SU-DHL-6 (cell line): ENCODE results near the gene PPARA.

Experiments
- H2AFZ ChIP-seq: fragments of 200-600 bp; sonication (generic); 2 replicates; pipeline ENCODE4 v1.6.1; 2014; ENCODE audit warnings: low read depth, mild to moderate bottlenecking, moderate library complexity, mixed read lengths, antibody characterized with exemption, low read length; ENCODE audit not compliant: severe bottlenecking
- H3F3A ChIP-seq: fragments of 200-600 bp; shearing (Covaris generic); 2 replicates; pipeline ENCODE4 v1.6.0; 2016; ENCODE audit warnings: antibody characterized with exemption, mild to moderate bottlenecking; ENCODE audit not compliant: insufficient read depth
- H3K27ac ChIP-seq: fragments of 200-600 bp; sonication (generic); 2 replicates; pipeline ENCODE4 v1.5.1; 2016; ENCODE audit warnings: low read depth, mild to moderate bottlenecking, low read length, moderate library complexity, mixed read lengths
- H3K27me3 ChIP-seq: fragments of 200-600 bp; sonication (generic), shearing (Covaris generic); 2 replicates; pipeline ENCODE4 v1.6.0; 2014; ENCODE audit warnings: mild to moderate bottlenecking, low read length
- H3K36me3 ChIP-seq: fragments of 200-600 bp; sonication (generic); 2 replicates; pipeline ENCODE4 v1.6.1; 2014; ENCODE audit warnings: mild to moderate bottlenecking, low read length, mixed read lengths
- H3K4me2 ChIP-seq: fragments of 300-600, 200-600 bp; shearing (Covaris generic), sonication (generic); 2 replicates; pipeline ENCODE4 v1.6.0; 2014; ENCODE audit warnings: low read length, low read depth, mild to moderate bottlenecking; ENCODE audit not compliant: poor library complexity, severe bottlenecking
- H3K4me3 ChIP-seq: fragments of 200-600 bp; sonication (generic); 2 replicates; pipeline ENCODE4 v1.5.1; 2014; ENCODE audit warnings: antibody characterized with exemption, low read length, mild to moderate bottlenecking, mixed read lengths; ENCODE audit not compliant: insufficient read depth, poor library complexity, severe bottlenecking
- H3K79me2 ChIP-seq: fragments of 200-600 bp; sonication (generic); 2 replicates; pipeline ENCODE4 v1.6.1; 2014; ENCODE audit warnings: mild to moderate bottlenecking, low read length, moderate library complexity; ENCODE audit not compliant: insufficient read depth
- H3K9ac ChIP-seq: fragments of 200-600 bp; sonication (generic); 2 replicates; pipeline ENCODE4 v1.7.0; 2014; ENCODE audit warnings: mild to moderate bottlenecking, low read length
- H3K9me2 ChIP-seq: fragments of 200-600 bp; sonication (generic); replicated peaks from 2 replicates; pipeline ENCODE4 v1.6.1; 2014; ENCODE audit warnings: low read length; ENCODE audit not compliant: insufficient read depth
- H3K9me3 ChIP-seq: fragments of 200-600 bp; sonication (generic); 2 replicates; pipeline ENCODE4 v1.6.1; 2014; ENCODE audit warnings: low read length, mixed read lengths; ENCODE audit not compliant: insufficient read depth
- H4K20me1 ChIP-seq: fragments of 200-600 bp; sonication (generic); 2 replicates; pipeline ENCODE4 v1.6.1; 2014; ENCODE audit warnings: low read depth, mild to moderate bottlenecking, antibody characterized with exemption, low read length, moderate library complexity, mixed read lengths
- CTCF ChIP-seq: fragments of 200-600 bp; sonication (generic); IDR thresholded peaks from one replicate; pipeline ENCODE4 v1.5.1; 2017; ENCODE audit warnings: antibody characterized with exemption, mild to moderate bottlenecking, low read length, moderate library complexity; ENCODE audit not compliant: insufficient read depth, poor library complexity, severe bottlenecking
- EZH2phosphoT487 ChIP-seq: fragments of 200-600 bp; sonication (generic), shearing (Covaris generic); conservative IDR thresholded peaks from 2 replicates; pipeline ENCODE4 v1.6.1; 2018; ENCODE audit warnings: mild to moderate bottlenecking, antibody characterized with exemption, low read length, moderate library complexity, mixed read lengths

Gene PPARA

DNA sequence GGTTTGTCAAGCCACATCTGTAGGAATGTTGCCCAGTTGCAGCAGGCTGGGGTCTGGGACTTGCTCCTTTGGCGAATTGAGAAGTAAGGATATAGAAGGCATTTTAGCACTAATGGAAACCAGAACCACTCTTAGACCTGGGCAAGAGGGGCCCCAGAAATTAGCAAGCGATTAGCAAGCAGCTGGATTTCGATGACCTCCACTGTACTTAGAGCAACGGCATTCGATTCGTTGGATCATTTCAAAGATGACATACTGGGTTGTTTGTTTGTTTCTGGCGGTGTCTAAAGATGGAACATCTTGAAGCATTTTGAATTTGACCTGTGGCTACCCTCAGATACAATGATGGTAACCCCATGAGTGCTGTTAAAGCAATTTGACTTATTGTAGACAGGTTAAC lies 100.9 kb downstream of the PPARA start:
- Histone ChIP-seq H3K27me3 (no peaks in the 10 kb centered on the region), H4K20me1 (no peaks in the 10 kb centered on the region), H3K36me3 (no peaks in the 10 kb centered on the region), H3K9me2 (no peaks in the 10 kb centered on the region), H3K4me3 (peak overlapping the region; percentile 89), H3K9me3 (no peaks in the 10 kb centered on the region), H3K4me2 (peak overlapping the region; percentile 53), H3F3A (0 out of 2 replicates have a peak, but pooled peaks cover 10% of the 10 kb centered on the region), H3K27ac (no peak overlapping the region), H3K9ac (peak overlapping the region; percentile 87), H3K79me2 (no peaks in the 10 kb centered on the region; the same call in 1 of the 2 replicates), H2AFZ (peak overlapping the region; percentile 47)
- TF ChIP-seq CTCF = no peak
- TF ChIP-seq EZH2phosphoT487 = no peak

- Histone ChIP-seq H3K36me3 (no peaks in the 10 kb centered on the region), H3K4me2 (peak overlapping the region; percentile 2), H3F3A (0 out of 2 replicates have a peak, but pooled peaks cover 10% of the 10 kb centered on the region), H3K4me3 (no peak overlapping the region), H3K27me3 (no peaks in the 10 kb centered on the region), H3K9me2 (no peaks in the 10 kb centered on the region), H3K27ac (no peak overlapping the region), H3K9me3 (no peaks in the 10 kb centered on the region), H4K20me1 (no peaks in the 10 kb centered on the region), H3K9ac (no peak overlapping the region), H2AFZ (no peak overlapping the region), H3K79me2 (no peaks in the 10 kb centered on the region; the same call in 1 of the 2 replicates)
- no peak for TF ChIP-seq CTCF
- TF ChIP-seq EZH2phosphoT487 = no peak
Observed at GRCh38 chr22:46251816-46252380, 101.6 kb downstream of the PPARA start.

DNA sequence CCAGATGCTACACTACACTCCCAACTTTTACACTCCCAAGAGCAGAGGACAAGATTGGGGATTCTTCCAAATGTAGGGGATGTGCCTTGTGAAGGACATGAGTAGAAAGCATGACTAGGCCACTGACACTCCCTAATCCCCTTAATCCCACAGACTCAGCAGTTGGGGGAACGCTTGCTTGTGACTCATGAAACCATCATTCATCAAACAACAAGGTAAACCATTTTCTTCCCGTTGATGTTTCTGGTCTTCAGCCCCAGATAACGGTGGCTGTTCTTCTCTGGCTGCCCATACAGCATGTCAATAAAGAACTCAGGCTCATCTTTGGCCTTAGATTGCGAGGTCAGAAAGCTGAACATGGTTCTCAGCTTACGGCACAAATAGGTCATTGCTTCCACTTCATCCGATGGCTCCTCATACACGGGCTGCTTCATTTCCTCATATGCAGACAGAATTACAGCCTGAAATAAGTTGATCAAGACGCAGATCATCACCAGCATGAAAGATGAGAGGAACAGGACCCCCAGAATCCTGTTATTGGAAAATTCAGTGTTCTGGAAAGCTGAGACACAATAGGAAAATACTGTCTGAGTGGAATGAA lies 106.1 kb downstream of the PPARA start:
- H3K4me2 ChIP-seq = no peak overlapping the region
- H3K27me3 ChIP-seq = no peaks in the 10 kb centered on the region
- TF ChIP-seq EZH2phosphoT487 (no peak), CTCF (no peak)
- H3K9ac ChIP-seq = no peak overlapping the region
- no peak overlapping the region for H3K27ac ChIP-seq
- H3K79me2 ChIP-seq = no peaks in the 10 kb centered on the region
- H3K36me3 ChIP-seq = no peaks in the 10 kb centered on the region
- no peak overlapping the region for H3K4me3 ChIP-seq
- no peaks in the 10 kb centered on the region for H4K20me1 ChIP-seq
- H3K9me2 ChIP-seq = no peaks in the 10 kb centered on the region
- H3F3A ChIP-seq = 0 out of 2 replicates have a peak, but pooled peaks cover 10% of the 10 kb centered on the region
- H3K9me3 ChIP-seq = no peaks in the 10 kb centered on the region
- no peak overlapping the region for H2AFZ ChIP-seq
